GM12875 (cell line): ENCODE data around the gene RAB3GAP1.

Experiments used
- H3K4me3 ChIP-seq: one replicate; pipeline ENCODE4 v1.5.1; 2011; ENCODE audit warnings: low read depth, low read length, control low read depth
- CTCF ChIP-seq: IDR thresholded peaks from 2 replicates; pipeline ENCODE4 v1.5.1; 2011; ENCODE audit warnings: low read depth, mild to moderate bottlenecking, control low read depth, inconsistent platforms, low read length, moderate library complexity, borderline replicate concordance; ENCODE audit not compliant: insufficient read depth

RAB3GAP1 gene

GRCh38 chr2:135125940-135126339, 73.8 kb downstream of the RAB3GAP1 start:
- no peak overlapping the region for H3K4me3 ChIP-seq
- TF ChIP-seq CTCF: no peak

- no peak overlapping the region for H3K4me3 ChIP-seq
- TF ChIP-seq CTCF: no peak
These were observed 78.7 kb downstream of the RAB3GAP1 start for GRCh38 chr2:135130751-135131150.

GRCh38 chr2:135132314-135132713, 80.2 kb downstream of the RAB3GAP1 start:
- no peak for TF ChIP-seq CTCF
- H3K4me3 ChIP-seq: no peak overlapping the region

GRCh38 chr2:135140606-135141005, 88.5 kb downstream of the RAB3GAP1 start:
- no peak for TF ChIP-seq CTCF
- no peak overlapping the region for H3K4me3 ChIP-seq

- no peak overlapping the region for H3K4me3 ChIP-seq
- TF ChIP-seq CTCF: no peak
These were observed 90.2 kb downstream of the RAB3GAP1 start for GRCh38 chr2:135142323-135142722.

- TF ChIP-seq CTCF: no peak
- H3K4me3 ChIP-seq: no peak overlapping the region
These were observed 92.3 kb downstream of the RAB3GAP1 start for GRCh38 chr2:135144343-135144742.

- no peak for TF ChIP-seq CTCF
- H3K4me3 ChIP-seq: no peak overlapping the region
These were observed 97.2 kb downstream of the RAB3GAP1 start for GRCh38 chr2:135149251-135149650.
